K562 (cell line): ENCODE measurements around the gene CDKN2B-AS1. TPM values are rescaled to one million over a fixed set of nuclear protein-coding genes. Genes with fewer than 3 reads are reported as not detected.

Experiments
- ATAC-seq: fragments of 200-7000 bp; cut with Tn5 transposase; 3 replicates; pipeline ENCODE4 v1.9.1; 2020; ENCODE audit warnings: moderate library complexity
- BruUV-seq: library from RNA; stranded (reverse); fragments of 400-500 nt; replicated peaks from 2 replicates; lab custom pipeline; 2021; lab: Mats Ljungman, UMichigan
- CTCF ChIA-PET: fragments of 300-600 bp; formaldehyde crosslinking; extraction: SDS; loops from one replicate; lab custom pipeline; 2021; ENCODE audit warnings: low intra/inter-chr PET ratio; lab: Yijun Ruan, JAX
- POLR2A ChIA-PET: fragments of 300-600, 350-650 bp; sonication (Branson Sonifier 250); formaldehyde crosslinking; extraction: SDS; loops from one replicate; lab custom pipeline; 2021; ENCODE audit warnings: antibody characterized with exemption, inconsistent platforms; lab: Yijun Ruan, JAX
- DNase-seq, 4 experiments: peaks; one replicate each; pipeline versions ENCODE4 v3.0.0 to v3.0.0-alpha.2; 2011 to 2018; ENCODE audit warnings: low spot score in 3 of 4, mixed read lengths in 3 of 4; ENCODE audit errors: extremely low read depth in 1 of 4
- FAIRE-seq: peaks from 2 replicates; lab custom pipeline; 2011; peaks lifted over from hg19 to GRCh38; lab: Jason Lieb, UNC
- H2AFZ ChIP-seq: 2 replicates; pipeline ENCODE4 v1.6.0; 2011; ENCODE audit warnings: low read depth, low read length, control low read depth, inconsistent platforms
- H3K27ac ChIP-seq: fragments of 200-600 bp; 3 replicates; pipeline ENCODE4 v1.8.0; 2011; ENCODE audit warnings: low read depth, mild to moderate bottlenecking, control low read depth, inconsistent platforms, low read length, moderate library complexity, mixed read lengths; ENCODE audit errors: extremely low read depth
- H3K27me3 ChIP-seq, 2 experiments: fragments of 300-600 bp in 1 of 2; 2 replicates in 1 of 2; 3 replicates in 1 of 2; pipeline versions ENCODE4 v1.6.0 to v1.8.0; 2011; ENCODE audit warnings: inconsistent platforms in 2 of 2, low read length in 2 of 2, mild to moderate bottlenecking in 1 of 2, mixed read lengths in 1 of 2, moderate library complexity in 1 of 2; ENCODE audit not compliant: control insufficient read depth in 2 of 2, insufficient read depth in 2 of 2
- H3K36me3 ChIP-seq: fragments of 300-600 bp; 3 replicates; pipeline ENCODE4 v1.8.0; 2011; ENCODE audit warnings: mild to moderate bottlenecking, low read length, inconsistent platforms; ENCODE audit not compliant: control insufficient read depth, insufficient read depth
- H3K4me1 ChIP-seq, 2 experiments: fragments of 200-600 bp in 1 of 2; replicated peaks in 1 of 2; 2 replicates in 1 of 2; 3 replicates in 1 of 2; pipeline versions ENCODE4 v1.5.1 to v1.8.0; 2011; ENCODE audit warnings: inconsistent platforms in 2 of 2, low read length in 2 of 2, mild to moderate bottlenecking in 1 of 2, mixed read lengths in 1 of 2, moderate library complexity in 1 of 2; ENCODE audit not compliant: control insufficient read depth in 2 of 2, insufficient read depth in 2 of 2
- H3K4me2 ChIP-seq: 2 replicates; pipeline ENCODE4 v1.6.1; 2011; ENCODE audit warnings: low read length, control low read depth, inconsistent platforms, mixed read lengths; ENCODE audit not compliant: insufficient read depth
- H3K4me3 ChIP-seq: fragments of 200-600 bp; sonication (generic), shearing (Covaris generic); 2 replicates; pipeline ENCODE4 v1.5.1; 2016; ENCODE audit warnings: control low read depth, inconsistent platforms
- H3K79me2 ChIP-seq: fragments of 200-600 bp; 3 replicates; pipeline ENCODE4 v1.8.0; 2011; ENCODE audit warnings: low read length, inconsistent platforms; ENCODE audit not compliant: control insufficient read depth, insufficient read depth
- H3K9ac ChIP-seq, 2 experiments: 2 replicates each; pipeline versions ENCODE4 v1.6.0 to v1.6.1; 2011; ENCODE audit warnings: low read depth in 2 of 2, low read length in 2 of 2, control low read depth in 1 of 2, inconsistent platforms in 1 of 2, mild to moderate bottlenecking in 1 of 2, mixed read lengths in 1 of 2; ENCODE audit not compliant: insufficient read depth in 1 of 2
- H3K9me1 ChIP-seq: one replicate; pipeline ENCODE4 v1.6.0; 2011; ENCODE audit warnings: inconsistent platforms, mild to moderate bottlenecking, low read length, moderate library complexity; ENCODE audit not compliant: control insufficient read depth, insufficient read depth
- H3K9me3 ChIP-seq: replicated peaks from 2 replicates; pipeline ENCODE4 v1.5.1; 2011; ENCODE audit warnings: low read depth, low read length, inconsistent platforms; ENCODE audit not compliant: control insufficient read depth, insufficient read depth
- H4K20me1 ChIP-seq: replicated peaks from 2 replicates; pipeline ENCODE4 v1.6.1; 2011; ENCODE audit warnings: low read length, inconsistent platforms, mixed read lengths; ENCODE audit not compliant: control insufficient read depth, insufficient read depth
- CHD1 ChIP-seq: fragments of 200-600 bp; sonication (generic); IDR thresholded peaks from one replicate; pipeline ENCODE4 v1.6.1; 2012; ENCODE audit warnings: mild to moderate bottlenecking, moderate library complexity, low read length, inconsistent platforms
- E2F6 ChIP-seq, 2 experiments: IDR thresholded peaks; 2 replicates each; pipeline ENCODE4 v1.6.1; 2011; ENCODE audit warnings: borderline replicate concordance in 1 of 2, control low read depth in 1 of 2, low read depth in 1 of 2, low read length in 1 of 2, mild to moderate bottlenecking in 1 of 2, mixed read lengths in 1 of 2, moderate library complexity in 1 of 2; ENCODE audit not compliant: insufficient read depth in 1 of 2, insufficient read length in 1 of 2, poor library complexity in 1 of 2, severe bottlenecking in 1 of 2; ENCODE audit errors: extremely low read depth in 1 of 2
- HEY1 ChIP-seq: fragments of 250-450 bp; sonication (Bioruptor Pico); IDR thresholded peaks from 2 replicates; pipeline ENCODE4 v1.5.0; 2020; ENCODE audit warnings: mild to moderate bottlenecking, moderate library complexity, borderline replicate concordance
- HIVEP1 ChIP-seq: fragments of 250-450 bp; sonication (Bioruptor Pico); IDR thresholded peaks from 2 replicates; pipeline ENCODE4 v1.4.0; 2020; ENCODE audit warnings: mild to moderate bottlenecking
- JUNB ChIP-seq: fragments of 450-650 bp; formaldehyde crosslinking; conservative IDR thresholded peaks from 2 replicates; pipeline ENCODE4 v1.4.0; 2020; ENCODE audit warnings: mild to moderate bottlenecking
- MECOM ChIP-seq: fragments of 250-450 bp; sonication (Bioruptor Pico); IDR thresholded peaks from 2 replicates; pipeline ENCODE4 v1.8.0; 2022; ENCODE audit warnings: inconsistent platforms
- MEF2D ChIP-seq: conservative IDR thresholded peaks from 2 replicates; pipeline ENCODE4 v1.6.1; 2016; ENCODE audit warnings: low read depth, missing genetic modification characterization, missing compliant biosample characterization
- NFRKB ChIP-seq: fragments of 450-650 bp; IDR thresholded peaks from 2 replicates; pipeline ENCODE4 v1.6.1; 2016; ENCODE audit warnings: low read depth
- SIX5 ChIP-seq, 2 experiments: IDR thresholded peaks; 2 replicates each; pipeline ENCODE4 v1.6.1; 2011; ENCODE audit warnings: low read length in 2 of 2, borderline replicate concordance in 1 of 2, low read depth in 1 of 2, mild to moderate bottlenecking in 1 of 2, moderate library complexity in 1 of 2; ENCODE audit not compliant: insufficient read depth in 1 of 2
- SMAD1 ChIP-seq: fragments of 150-350 bp; IDR thresholded peaks from 2 replicates; pipeline ENCODE4 v1.6.1; 2014; ENCODE audit warnings: low read length, low read depth; ENCODE audit not compliant: partially characterized antibody
- SNRNP70 ChIP-seq: fragments of 200-400 bp; formaldehyde crosslinking; optimal IDR thresholded peaks from 2 replicates; pipeline ENCODE3; 2017; ENCODE audit warnings: low read depth, low read length
- TAF7 ChIP-seq: fragments of 450-650 bp; IDR thresholded peaks from 2 replicates; pipeline ENCODE4 v1.6.1; 2016; ENCODE audit warnings: missing genetic modification characterization, missing compliant biosample characterization
- ZC3H4 ChIP-seq: sonication (generic); formaldehyde crosslinking; IDR thresholded peaks from 2 replicates; pipeline ENCODE4 v1.9.0; 2021; ENCODE audit warnings: missing genetic modification reagents, borderline replicate concordance
- ZNF197 ChIP-seq: fragments of 200-800 bp; sonication (Bioruptor generic); IDR thresholded peaks from 2 replicates; pipeline ENCODE4 v1.6.1; 2016; ENCODE audit warnings: low read depth, missing genetic modification characterization, missing compliant biosample characterization
- WGBS: fragments of 100-300 bp; shearing (Covaris generic); methylation state at CpG from one replicate; pipeline ENCODE4 v1.1.6; 2016; ENCODE audit warnings: low coverage, mixed read lengths; ENCODE audit not compliant: insufficient coverage; ENCODE audit errors: missing lambda C conversion rate; 5-methylcytosine and 5-hydroxymethylcytosine counted together
- in situ Hi-C: fragments of 300-500 bp; cut with MboI; formaldehyde crosslinking; loops from 4 replicates; pipeline ENCODE4 v1.15.0; 2018; ENCODE audit warnings: inconsistent platforms, mixed read lengths
- intact Hi-C: fragments of 100-400 bp; cut with micrococcal nuclease; formaldehyde crosslinking; loops from 2 replicates; pipeline ENCODE4 v1.14.2; 2022
- polyA plus RNA-seq, 8 experiments: library from polyadenylated mRNA; depleted of rRNA in 4 of 8; stranded (reverse) in 5 of 8; unstranded in 3 of 8; fragments of >200 nt; fragmentation: Nextera tagmentation in 2 of 8; fragmentation: Illumina TruSeq in 1 of 8; extraction: Ambion mirVana in 2 of 8; extraction: Trizol in 1 of 8; gene quantifications; 2 replicates each; pipeline versions ENCODE4 v1.2.1 to v1.2.3, GENCODE V29; 2011 to 2014; ENCODE audit warnings: inconsistent platforms in 1 of 8, missing spikeins in 1 of 8
- total RNA-seq, 7 experiments: library from RNA; depleted of rRNA in 6 of 7; stranded (reverse); fragments of >200 nt in 6 of 7; fragmentation: Illumina TruSeq in 2 of 7; extraction: Trizol in 2 of 7; gene quantifications; 2 replicates each; pipeline versions ENCODE4 v1.2.1 to v1.2.3, GENCODE V29; 2011 to 2021; ENCODE audit warnings: low replicate concordance in 1 of 7
- TF ChIP-seq, protein P1 (sequence below): fragments of 250-450 bp; sonication (Bioruptor Pico); IDR thresholded peaks from 2 replicates; pipeline ENCODE4 v1.5.0; 2021
- TF ChIP-seq, protein P2 (sequence below): fragments of 450-650 bp; IDR thresholded peaks from 2 replicates; pipeline ENCODE4 v1.6.1; 2017; ENCODE audit warnings: antibody characterized with exemption, mild to moderate bottlenecking

The CDKN2B-AS1 gene
- total and polyA plus RNA-seq, 9 of the 15 experiments (the other 6 are each of a cell fraction or from before 2014, with no cell fraction given), result not detected

- CTCF ChIA-PET, result no interaction called here
These were observed 148.1 kb downstream of the CDKN2B-AS1 start for GRCh38 chr9:22142671-22143070.

More at GRCh38 chr9:22142671-22143070, 148.1 kb downstream of the CDKN2B-AS1 start:
- no peaks in the 10 kb centered on the region for H3K9me3 ChIP-seq
- no peaks in the 10 kb centered on the region for H4K20me1 ChIP-seq
- DNase-seq, result no peak
- FAIRE-seq, result no peak
- no peaks in the 10 kb centered on the region for H3K36me3 ChIP-seq
- no CpG with 5 or more reads among the region's 2 CpGs for WGBS
- no peak for TF ChIP-seq CHD1
- TF ChIP-seq ZC3H4 (CRISPR knock-in tag), result no peak
- no peak for TF ChIP-seq HIVEP1 (CRISPR knock-in tag)
- TF ChIP-seq MEF2D (tag), result no peak
- TF ChIP-seq SMAD1, result no peak
- no peak for TF ChIP-seq SNRNP70
- TF ChIP-seq JUNB (CRISPR knock-in tag), result no peak
- no peak for TF ChIP-seq TAF7 (tag)
- TF ChIP-seq E2F6 (IDR thresholded peaks at IDR 0.05; ENCODE audit: borderline replicate concordance in 1 of 2, extremely low read depth in 1 of 2, insufficient read depth in 1 of 2, insufficient read length in 1 of 2, low read depth in 1 of 2, low read length in 1 of 2, poor library complexity in 1 of 2, severe bottlenecking in 1 of 2), result no peak
- no peak for TF ChIP-seq MECOM (CRISPR knock-in tag)
- no peak for TF ChIP-seq SIX5 (IDR thresholded peaks at IDR 0.05; ENCODE audit: borderline replicate concordance in 1 of 2, insufficient read depth in 1 of 2, low read depth in 1 of 2, low read length in 2 of 2)
- TF ChIP-seq, protein P1, sequence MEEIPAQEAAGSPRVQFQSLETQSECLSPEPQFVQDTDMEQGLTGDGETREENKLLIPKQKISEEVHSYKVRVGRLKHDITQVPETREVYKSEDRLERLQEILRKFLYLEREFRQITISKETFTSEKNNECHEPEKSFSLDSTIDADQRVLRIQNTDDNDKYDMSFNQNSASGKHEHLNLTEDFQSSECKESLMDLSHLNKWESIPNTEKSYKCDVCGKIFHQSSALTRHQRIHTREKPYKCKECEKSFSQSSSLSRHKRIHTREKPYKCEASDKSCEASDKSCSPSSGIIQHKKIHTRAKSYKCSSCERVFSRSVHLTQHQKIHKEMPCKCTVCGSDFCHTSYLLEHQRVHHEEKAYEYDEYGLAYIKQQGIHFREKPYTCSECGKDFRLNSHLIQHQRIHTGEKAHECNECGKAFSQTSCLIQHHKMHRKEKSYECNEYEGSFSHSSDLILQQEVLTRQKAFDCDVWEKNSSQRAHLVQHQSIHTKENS (CRISPR knock-in tag), result no peak
- TF ChIP-seq ZNF197 (CRISPR knock-in tag), result no peak
- TF ChIP-seq, protein P2, sequence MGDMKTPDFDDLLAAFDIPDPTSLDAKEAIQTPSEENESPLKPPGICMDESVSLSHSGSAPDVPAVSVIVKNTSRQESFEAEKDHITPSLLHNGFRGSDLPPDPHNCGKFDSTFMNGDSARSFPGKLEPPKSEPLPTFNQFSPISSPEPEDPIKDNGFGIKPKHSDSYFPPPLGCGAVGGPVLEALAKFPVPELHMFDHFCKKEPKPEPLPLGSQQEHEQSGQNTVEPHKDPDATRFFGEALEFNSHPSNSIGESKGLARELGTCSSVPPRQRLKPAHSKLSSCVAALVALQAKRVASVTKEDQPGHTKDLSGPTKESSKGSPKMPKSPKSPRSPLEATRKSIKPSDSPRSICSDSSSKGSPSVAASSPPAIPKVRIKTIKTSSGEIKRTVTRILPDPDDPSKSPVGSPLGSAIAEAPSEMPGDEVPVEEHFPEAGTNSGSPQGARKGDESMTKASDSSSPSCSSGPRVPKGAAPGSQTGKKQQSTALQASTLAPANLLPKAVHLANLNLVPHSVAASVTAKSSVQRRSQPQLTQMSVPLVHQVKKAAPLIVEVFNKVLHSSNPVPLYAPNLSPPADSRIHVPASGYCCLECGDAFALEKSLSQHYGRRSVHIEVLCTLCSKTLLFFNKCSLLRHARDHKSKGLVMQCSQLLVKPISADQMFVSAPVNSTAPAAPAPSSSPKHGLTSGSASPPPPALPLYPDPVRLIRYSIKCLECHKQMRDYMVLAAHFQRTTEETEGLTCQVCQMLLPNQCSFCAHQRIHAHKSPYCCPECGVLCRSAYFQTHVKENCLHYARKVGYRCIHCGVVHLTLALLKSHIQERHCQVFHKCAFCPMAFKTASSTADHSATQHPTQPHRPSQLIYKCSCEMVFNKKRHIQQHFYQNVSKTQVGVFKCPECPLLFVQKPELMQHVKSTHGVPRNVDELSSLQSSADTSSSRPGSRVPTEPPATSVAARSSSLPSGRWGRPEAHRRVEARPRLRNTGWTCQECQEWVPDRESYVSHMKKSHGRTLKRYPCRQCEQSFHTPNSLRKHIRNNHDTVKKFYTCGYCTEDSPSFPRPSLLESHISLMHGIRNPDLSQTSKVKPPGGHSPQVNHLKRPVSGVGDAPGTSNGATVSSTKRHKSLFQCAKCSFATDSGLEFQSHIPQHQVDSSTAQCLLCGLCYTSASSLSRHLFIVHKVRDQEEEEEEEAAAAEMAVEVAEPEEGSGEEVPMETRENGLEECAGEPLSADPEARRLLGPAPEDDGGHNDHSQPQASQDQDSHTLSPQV, result no peak
- TF ChIP-seq HEY1 (CRISPR knock-in tag), result no peak
- no peak for TF ChIP-seq NFRKB
- no peak overlapping the region for H2AFZ ChIP-seq
- no peak overlapping the region for H3K27ac ChIP-seq
- H3K79me2 ChIP-seq, result no peaks in the 10 kb centered on the region
- H3K9ac ChIP-seq, result no peak overlapping the region
- in situ Hi-C loops, result no loop called here
- H3K4me3 ChIP-seq, result no peak overlapping the region
- no peaks in the 10 kb centered on the region for H3K27me3 ChIP-seq
- no peaks in the 10 kb centered on the region for H3K9me1 ChIP-seq
- no peak for ATAC-seq
- BruUV-seq, result no TSS peak
- intact Hi-C loops, result no loop called here
- no peak overlapping the region for H3K4me2 ChIP-seq
- POLR2A ChIA-PET, result no interaction called here
- no peaks in the 10 kb centered on the region for H3K4me1 ChIP-seq
